HepG2 (cell line): Measurements from ENCODE around the gene DGKD. TPM values are rescaled to one million over a fixed set of nuclear protein-coding genes. Genes with fewer than 3 reads are reported as not detected.

Source experiments
- ATAC-seq: fragments of 200-7000 bp; cut with Tn5 transposase; 3 replicates; pipeline ENCODE4 v1.9.1; 2020; ENCODE audit warnings: mild to moderate bottlenecking, moderate library complexity
- BruUV-seq: library from RNA; stranded (reverse); fragments of 400-500 nt; replicated peaks from 2 replicates; lab custom pipeline; 2021; lab: Mats Ljungman, UMichigan
- CTCF ChIA-PET: fragments of 300-600 bp; formaldehyde crosslinking; extraction: SDS; loops from one replicate; lab custom pipeline; 2021; ENCODE audit warnings: low total read pairs, inconsistent platforms, low intra/inter-chr PET ratio; lab: Yijun Ruan, JAX
- POLR2A ChIA-PET: fragments of 350-600 bp; sonication (Branson Sonifier 250); formaldehyde crosslinking; loops from one replicate; lab custom pipeline; 2020; ENCODE audit warnings: antibody characterized with exemption, inconsistent platforms; lab: Yijun Ruan, JAX
- DNase-seq: peaks from one replicate; pipeline ENCODE4 v3.0.0-alpha.2; 2015; ENCODE audit warnings: low spot score
- FAIRE-seq: peaks from 3 replicates; lab custom pipeline; 2011; peaks lifted over from hg19 to GRCh38; lab: Jason Lieb, UNC
- H2AFZ ChIP-seq: one replicate; pipeline ENCODE4 v1.6.1; 2011; ENCODE audit warnings: low read length, inconsistent platforms
- H3K27ac ChIP-seq: fragments of 300-600 bp; 3 replicates; pipeline ENCODE4 v1.8.0; 2011; ENCODE audit warnings: mixed run types, mild to moderate bottlenecking, mixed read lengths, low read length, inconsistent platforms; ENCODE audit not compliant: insufficient read depth; ENCODE audit errors: extremely low read length
- H3K27me3 ChIP-seq, 2 experiments: fragments of 200-600 bp in 1 of 2; 2 replicates in 1 of 2; 3 replicates in 1 of 2; pipeline versions ENCODE4 v1.6.0 to v1.8.0; 2011; ENCODE audit warnings: low read length in 2 of 2, mild to moderate bottlenecking in 2 of 2, moderate library complexity in 2 of 2, inconsistent platforms in 1 of 2; ENCODE audit not compliant: insufficient read depth in 2 of 2, control insufficient read depth in 1 of 2
- H3K36me3 ChIP-seq, 2 experiments: fragments of 200-600 bp in 1 of 2; replicated peaks in 1 of 2; 2 replicates in 1 of 2; 3 replicates in 1 of 2; pipeline versions ENCODE4 v1.5.1 to v1.8.0; 2011; ENCODE audit warnings: low read length in 2 of 2, inconsistent platforms in 1 of 2; ENCODE audit not compliant: insufficient read depth in 2 of 2, control insufficient read depth in 1 of 2
- H3K4me1 ChIP-seq: 2 replicates; pipeline ENCODE4 v1.5.1; 2012; ENCODE audit warnings: low read length, inconsistent platforms; ENCODE audit not compliant: insufficient read depth
- H3K4me2 ChIP-seq: 2 replicates; pipeline ENCODE4 v1.6.0; 2011; ENCODE audit warnings: low read depth, low read length, inconsistent platforms
- H3K4me3 ChIP-seq, 3 experiments: fragments of 200-600 bp in 1 of 3; sonication (generic), shearing (Covaris generic) in 1 of 3; replicated peaks in 1 of 3; 2 replicates each; pipeline ENCODE4 v1.5.1; 2011 to 2016; ENCODE audit warnings: low read length in 3 of 3, inconsistent platforms in 2 of 3, low read depth in 2 of 3, mild to moderate bottlenecking in 2 of 3, control low read depth in 1 of 3, mixed read lengths in 1 of 3; ENCODE audit not compliant: insufficient read depth in 1 of 3
- H3K79me2 ChIP-seq: one replicate; pipeline ENCODE4 v1.6.1; 2011; ENCODE audit warnings: low read length, inconsistent platforms; ENCODE audit not compliant: insufficient read depth
- H3K9ac ChIP-seq: 2 replicates; pipeline ENCODE4 v1.6.0; 2011; ENCODE audit warnings: mild to moderate bottlenecking, low read depth, low read length, inconsistent platforms; ENCODE audit not compliant: insufficient read depth
- H3K9me3 ChIP-seq: 2 replicates; pipeline ENCODE4 v1.5.1; 2012; ENCODE audit warnings: mild to moderate bottlenecking, low read length
- H4K20me1 ChIP-seq: 2 replicates; pipeline ENCODE4 v1.6.0; 2011; ENCODE audit warnings: inconsistent platforms, mild to moderate bottlenecking, low read length, moderate library complexity; ENCODE audit not compliant: insufficient read depth
- BORCS8-MEF2B ChIP-seq: sonication (generic); formaldehyde crosslinking; IDR thresholded peaks from 2 replicates; pipeline ENCODE4 v1.8.0; 2022; ENCODE audit warnings: mild to moderate bottlenecking, missing genetic modification reagents
- GATAD2A ChIP-seq: IDR thresholded peaks from 2 replicates; pipeline ENCODE4 v1.6.1; 2016
- HIVEP1 ChIP-seq: sonication (generic); formaldehyde crosslinking; IDR thresholded peaks from 2 replicates; pipeline ENCODE4 v1.4.0; 2020; ENCODE audit warnings: mild to moderate bottlenecking, missing genetic modification reagents
- PHF20 ChIP-seq: sonication (generic); formaldehyde crosslinking; IDR thresholded peaks from 2 replicates; pipeline ENCODE4 v1.5.0; 2020; ENCODE audit warnings: mild to moderate bottlenecking, missing genetic modification reagents
- PREB ChIP-seq: sonication (generic); formaldehyde crosslinking; IDR thresholded peaks from 2 replicates; pipeline ENCODE4 v1.4.0; 2020; ENCODE audit warnings: missing genetic modification reagents
- ZFP91 ChIP-seq: sonication (generic); formaldehyde crosslinking; IDR thresholded peaks from 2 replicates; pipeline ENCODE4 v1.9.0; 2022; ENCODE audit warnings: missing genetic modification reagents, mild to moderate bottlenecking, borderline replicate concordance
- ZKSCAN5 ChIP-seq: sonication (generic); formaldehyde crosslinking; IDR thresholded peaks from 2 replicates; pipeline ENCODE4 v1.5.1; 2020; ENCODE audit warnings: mild to moderate bottlenecking, missing genetic modification reagents
- ZNF30 ChIP-seq: sonication (generic); formaldehyde crosslinking; IDR thresholded peaks from 2 replicates; pipeline ENCODE4 v1.5.0; 2020; ENCODE audit warnings: mild to moderate bottlenecking, missing genetic modification reagents
- WGBS: methylation state at CpG from one replicate; pipeline ENCODE4 v1.1.6; 2017; ENCODE audit warnings: low lambda C conversion rate; 5-methylcytosine and 5-hydroxymethylcytosine counted together
- in situ Hi-C: cut with HindIII; loops from 2 replicates; pipeline ENCODE4 v1.10.0; 2017; ENCODE audit warnings: low pct_unique_long_range_greater_than_20kb; ENCODE audit not compliant: extremely low pct_ligation_motif_present
- intact Hi-C: fragments of 100-400 bp; cut with micrococcal nuclease; formaldehyde crosslinking; loops from one replicate; pipeline ENCODE4 v1.10.0; 2022; ENCODE audit not compliant: unreplicated experiment
- polyA plus RNA-seq, 8 experiments: library from polyadenylated mRNA; depleted of rRNA in 3 of 8; stranded (reverse) in 7 of 8; unstranded in 1 of 8; fragments of >200 nt; fragmentation: Illumina TruSeq in 4 of 8; extraction: Trizol in 4 of 8; gene quantifications; 2 replicates each; pipeline versions ENCODE4 v1.2.1 to v1.2.3, GENCODE V29; 2011 to 2016; ENCODE audit warnings: low read depth in 4 of 8, missing spikeins in 1 of 8, mixed read lengths in 1 of 8; ENCODE audit not compliant: insufficient read depth in 1 of 8
- total RNA-seq, 5 experiments: library from RNA; depleted of rRNA; stranded (reverse); fragments of >200 nt; fragmentation: Illumina TruSeq; extraction: Trizol; gene quantifications; 2 replicates each; pipeline ENCODE4 v1.2.3, GENCODE V29; 2016; ENCODE audit warnings: low read depth in 1 of 5
- TF ChIP-seq, protein P1 (sequence below): sonication (generic); formaldehyde crosslinking; IDR thresholded peaks from 2 replicates; pipeline ENCODE4 v1.4.0; 2020; ENCODE audit warnings: missing genetic modification reagents, borderline replicate concordance

The DGKD gene
- total and polyA plus RNA-seq, 2 of the 13 experiments (the other 11 are each of a cell fraction or from before 2014, with no cell fraction given), result 24.5 to 33.2 TPM

GRCh38 chr2:233402346-233402745, 48.1 kb downstream of the DGKD start (continued):
- no peak for TF ChIP-seq HIVEP1 (CRISPR knock-in tag)
- no peak for TF ChIP-seq ZFP91 (CRISPR knock-in tag)
- TF ChIP-seq GATAD2A, result no peak
- no peak for TF ChIP-seq BORCS8-MEF2B
- no peak for TF ChIP-seq PHF20 (CRISPR knock-in tag)

GRCh38 chr2:233402789-233403188, 48.5 kb downstream of the DGKD start:
- Histone ChIP-seq H3K4me1 (no peaks in the 10 kb centered on the region), H2AFZ (no peak overlapping the region), H3K79me2 (no peaks in the 10 kb centered on the region), H3K4me3 (no peak overlapping the region), H3K4me2 (no peak overlapping the region), H4K20me1 (no peaks in the 10 kb centered on the region), H3K9me3 (no peaks in the 10 kb centered on the region), H3K9ac (no peak overlapping the region), H3K36me3 (peaks cover 0 to 18% of the 10 kb centered on the region in 2 experiments; a peak in 4 of 5 replicates), H3K27me3 (no peaks in the 10 kb centered on the region), H3K27ac (no peak overlapping the region)
- ChIA-PET POLR2A (no interaction called here), CTCF (no interaction called here)
- TF ChIP-seq ZNF30 (CRISPR knock-in tag) (no peak), ZKSCAN5 (CRISPR knock-in tag) (no peak), PREB (no peak)
- TF ChIP-seq, protein P1, sequence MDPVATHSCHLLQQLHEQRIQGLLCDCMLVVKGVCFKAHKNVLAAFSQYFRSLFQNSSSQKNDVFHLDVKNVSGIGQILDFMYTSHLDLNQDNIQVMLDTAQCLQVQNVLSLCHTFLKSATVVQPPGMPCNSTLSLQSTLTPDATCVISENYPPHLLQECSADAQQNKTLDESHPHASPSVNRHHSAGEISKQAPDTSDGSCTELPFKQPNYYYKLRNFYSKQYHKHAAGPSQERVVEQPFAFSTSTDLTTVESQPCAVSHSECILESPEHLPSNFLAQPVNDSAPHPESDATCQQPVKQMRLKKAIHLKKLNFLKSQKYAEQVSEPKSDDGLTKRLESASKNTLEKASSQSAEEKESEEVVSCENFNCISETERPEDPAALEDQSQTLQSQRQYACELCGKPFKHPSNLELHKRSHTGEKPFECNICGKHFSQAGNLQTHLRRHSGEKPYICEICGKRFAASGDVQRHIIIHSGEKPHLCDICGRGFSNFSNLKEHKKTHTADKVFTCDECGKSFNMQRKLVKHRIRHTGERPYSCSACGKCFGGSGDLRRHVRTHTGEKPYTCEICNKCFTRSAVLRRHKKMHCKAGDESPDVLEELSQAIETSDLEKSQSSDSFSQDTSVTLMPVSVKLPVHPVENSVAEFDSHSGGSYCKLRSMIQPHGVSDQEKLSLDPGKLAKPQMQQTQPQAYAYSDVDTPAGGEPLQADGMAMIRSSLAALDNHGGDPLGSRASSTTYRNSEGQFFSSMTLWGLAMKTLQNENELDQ, result no peak
- in situ Hi-C loops, result no loop called here
- WGBS, result 93% methylated on average over 5 of the region's 5 CpGs
- DNase-seq, result no peak
- ATAC-seq, result no peak
- FAIRE-seq, result no peak
- intact Hi-C loops, result loop anchor here (5.0 kb wide), 1 partner anchor 310 kb away; the partner anchor contains the start of gene UGT1A5
- BruUV-seq, result no TSS peak
